Dedifferentiated amniotic fluid mesenchymal stem cell (primary cell): ENCODE measurements around the gene STIMATE.

Source experiments
- DNase-seq: peaks from one replicate; pipeline ENCODE4 v3.0.0-alpha.2; 2016; ENCODE audit errors: extremely low spot score

The STIMATE gene

GRCh38 chr3:52893723-52894122 is 3.6 kb downstream of the STIMATE start:
- no peak for DNase-seq

GRCh38 chr3:52892625-52893311 is 4.6 kb downstream of the STIMATE start:
- DNase-seq: no peak

GRCh38 chr3:52892290-52892624 is 5.1 kb downstream of the STIMATE start:
- DNase-seq: no peak

- peak; percentile 51 for DNase-seq
Observed at GRCh38 chr3:52891615-52892081, 5.7 kb downstream of the STIMATE start.

- no peak for DNase-seq
Observed at GRCh38 chr3:52891164-52891563, 6.2 kb downstream of the STIMATE start.

- no peak for DNase-seq
Observed at GRCh38 chr3:52890735-52891134, 6.6 kb downstream of the STIMATE start.

- no peak for DNase-seq
Observed at GRCh38 chr3:52889901-52890300, 7.4 kb downstream of the STIMATE start.

- no peak for DNase-seq
Observed at GRCh38 chr3:52887166-52887565, 10.2 kb downstream of the STIMATE start.

GRCh38 chr3:52886049-52886730 is 11.2 kb downstream of the STIMATE start:
- no peak for DNase-seq

GRCh38 chr3:52882377-52882776 is 15.0 kb downstream of the STIMATE start:
- no peak for DNase-seq

- DNase-seq: no peak
Observed at GRCh38 chr3:52881871-52882270, 15.5 kb downstream of the STIMATE start.

- no peak for DNase-seq
Observed at GRCh38 chr3:52880474-52880873, 16.9 kb downstream of the STIMATE start.

GRCh38 chr3:52880047-52880446 is 17.3 kb downstream of the STIMATE start:
- DNase-seq: no peak

- no peak for DNase-seq
Observed at GRCh38 chr3:52879581-52879980, 17.8 kb downstream of the STIMATE start.

- no peak for DNase-seq
Observed at GRCh38 chr3:52879090-52879489, 18.3 kb downstream of the STIMATE start.

GRCh38 chr3:52877085-52877484 is 20.3 kb downstream of the STIMATE start:
- no peak for DNase-seq

- DNase-seq: no peak
Observed at GRCh38 chr3:52874864-52875587, 22.3 kb downstream of the STIMATE start.

- DNase-seq: no peak
Observed at GRCh38 chr3:52874160-52874701, 23.1 kb downstream of the STIMATE start.

- no peak for DNase-seq
Observed at GRCh38 chr3:52873433-52874159, 23.8 kb downstream of the STIMATE start.

GRCh38 chr3:52872245-52872644 is 25.1 kb downstream of the STIMATE start:
- no peak for DNase-seq

- DNase-seq: no peak
Observed at GRCh38 chr3:52871761-52872160, 25.6 kb downstream of the STIMATE start.

GRCh38 chr3:52870471-52870870 is 26.9 kb downstream of the STIMATE start:
- no peak for DNase-seq
